Esophagus muscularis mucosa (tissue), 4 donors: ENCODE results near the gene CBX1. TPM values are rescaled to one million over a fixed set of nuclear protein-coding genes. Genes with fewer than 3 reads are reported as not detected.

Source experiments
- DNase-seq: peaks from one replicate; pipeline ENCODE4 v3.0.0-alpha.2; 2017; ENCODE audit errors: extremely low spot score
- H3K27ac ChIP-seq, 4 donors: fragments of 200-600 bp; sonication (generic); replicated peaks in 1 of 4; 1 replicate in 3 of 4; 2 replicates in 1 of 4; pipeline ENCODE4 v1.5.1; 2016 to 2019; ENCODE audit warnings: mild to moderate bottlenecking in 1 of 4
- H3K27me3 ChIP-seq, 4 donors: fragments of 200-600 bp; sonication (generic); one replicate each; pipeline versions ENCODE4 v1.5.1 to v1.6.0; 2016 to 2019
- H3K36me3 ChIP-seq, 4 donors: fragments of 200-600 bp; sonication (generic); one replicate each; pipeline ENCODE4 v1.5.1; 2016 to 2019
- H3K4me1 ChIP-seq, 4 donors: fragments of 200-600 bp; sonication (generic); one replicate each; pipeline ENCODE4 v1.5.1; 2016 to 2019
- H3K4me3 ChIP-seq, 4 donors: fragments of 200-600 bp; sonication (generic); 1 replicate in 2 of 4; 2 replicates in 2 of 4; pipeline ENCODE4 v1.5.1; 2016 to 2019; ENCODE audit warnings: mild to moderate bottlenecking in 4 of 4, moderate library complexity in 1 of 4
- H3K9me3 ChIP-seq, 4 donors: fragments of 200-600 bp; sonication (generic); 1 replicate in 3 of 4; 2 replicates in 1 of 4; pipeline ENCODE4 v1.5.1; 2016 to 2019
- EP300 ChIP-seq: sonication (generic); formaldehyde crosslinking; IDR thresholded peaks from one replicate; pipeline ENCODE4 v1.6.1; 2017; ENCODE audit warnings: antibody characterized with exemption
- POLR2A ChIP-seq: fragments of 450-650 bp; IDR thresholded peaks from one replicate; pipeline ENCODE4 v1.6.1; 2017; ENCODE audit warnings: antibody characterized with exemption, moderate library complexity, mild to moderate bottlenecking, low read depth
- POLR2AphosphoS5 ChIP-seq, 2 donors: sonication (generic); formaldehyde crosslinking; IDR thresholded peaks; one replicate each; pipeline ENCODE4 v1.6.1; 2017; ENCODE audit warnings: antibody characterized with exemption in 2 of 2
- whole genome bisulfite sequencing: methylation state at CpG from one replicate; pipeline ENCODE4 v1.1.5; 2018; 5-methylcytosine and 5-hydroxymethylcytosine counted together
- intact Hi-C: fragments of 100-400 bp; cut with DNase I; formaldehyde crosslinking; loops from one replicate; pipeline ENCODE4 v1.15.1; 2023
- total RNA-seq, 4 donors: library from RNA; depleted of rRNA; stranded (reverse); fragments of >200 nt; gene quantifications; one replicate each; pipeline versions ENCODE4 v1.1.0 to v1.2.1, GENCODE V29; 2016
- TF ChIP-seq, protein P1 (sequence below), 3 experiments: fragments of 200-600 bp in 2 of 3; fragments of 450-650 bp in 1 of 3; sonication (generic) in 2 of 3; IDR thresholded peaks; one replicate each; pipeline ENCODE4 v1.5.1; 2017 to 2019; ENCODE audit warnings: antibody characterized with exemption in 3 of 3, mild to moderate bottlenecking in 2 of 3, moderate library complexity in 1 of 3

The CBX1 gene
- total RNA-seq, 4 donors from 2014 or later: 32.1 to 59.5 (median 39.7) TPM

DNA sequence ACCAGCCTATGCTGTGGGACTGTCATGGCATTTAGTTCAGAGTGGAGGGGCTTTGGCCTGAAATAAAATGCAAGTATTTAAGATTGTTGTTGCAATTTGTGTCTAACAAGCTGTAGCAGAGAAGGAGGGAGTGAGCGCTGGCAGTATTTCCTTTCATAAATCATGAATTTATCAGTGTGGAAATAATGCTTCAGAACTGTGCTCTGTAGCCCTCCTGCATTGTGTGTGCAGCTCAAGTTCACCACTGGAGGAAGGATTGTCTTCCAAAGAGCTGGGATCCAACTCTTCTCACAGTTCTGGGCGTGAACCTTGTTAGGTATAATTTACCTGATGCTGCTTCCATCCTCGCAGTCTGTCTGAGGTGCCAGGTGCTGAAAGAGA, 21.4 kb upstream of the CBX1 start:
- peaks cover 43 to 92% (median 70%) of the 10 kb centered on the region in 4 donors for H3K36me3 ChIP-seq
- WGBS: 96% methylated on average over 3 of the region's 3 CpGs
- intact Hi-C loops: no loop called here

DNA sequence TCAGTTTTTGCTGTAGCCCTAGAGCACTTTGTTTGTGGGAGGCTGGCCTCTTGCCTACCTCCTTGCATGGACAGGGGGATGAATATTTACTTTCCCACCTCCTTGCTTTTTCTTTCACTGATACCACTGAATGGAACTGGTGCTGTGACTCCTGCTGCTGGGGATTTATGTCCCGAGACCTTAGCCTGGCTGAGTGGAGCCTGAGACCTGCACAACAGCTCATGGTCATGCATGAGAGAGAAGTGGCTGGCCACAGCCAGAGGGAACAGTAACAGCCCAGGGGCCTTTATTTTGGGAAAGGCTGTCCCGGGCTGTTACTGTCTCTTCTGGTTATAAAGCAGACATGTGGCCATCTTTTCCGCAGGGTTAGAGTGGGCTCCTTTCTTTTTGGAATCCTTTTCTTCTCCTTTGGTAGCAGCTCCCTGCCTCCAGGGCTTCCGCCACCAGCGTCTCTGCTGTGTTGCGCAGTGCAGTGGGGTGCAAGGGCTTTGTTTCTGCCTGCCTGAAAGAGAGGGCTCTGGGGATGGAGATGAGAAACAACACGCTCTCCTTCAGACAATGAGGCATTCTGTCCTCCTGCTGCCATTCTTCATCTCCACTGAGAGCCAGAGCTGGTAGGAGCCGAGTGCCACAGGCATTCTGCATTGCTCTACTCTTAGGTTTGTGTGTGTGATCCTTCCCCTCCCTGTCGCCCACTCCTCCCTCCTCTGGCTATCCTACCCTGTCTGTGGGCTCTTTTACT, 20.8 kb upstream of the CBX1 start:
- H3K27ac ChIP-seq: no peak overlapping the region
- no peaks in the 10 kb centered on the region for H3K9me3 ChIP-seq
- intact Hi-C loops: no loop called here
- peaks cover 45 to 94% (median 75%) of the 10 kb centered on the region in 4 donors for H3K36me3 ChIP-seq
- no peak for TF ChIP-seq POLR2A
- TF ChIP-seq, protein P1, sequence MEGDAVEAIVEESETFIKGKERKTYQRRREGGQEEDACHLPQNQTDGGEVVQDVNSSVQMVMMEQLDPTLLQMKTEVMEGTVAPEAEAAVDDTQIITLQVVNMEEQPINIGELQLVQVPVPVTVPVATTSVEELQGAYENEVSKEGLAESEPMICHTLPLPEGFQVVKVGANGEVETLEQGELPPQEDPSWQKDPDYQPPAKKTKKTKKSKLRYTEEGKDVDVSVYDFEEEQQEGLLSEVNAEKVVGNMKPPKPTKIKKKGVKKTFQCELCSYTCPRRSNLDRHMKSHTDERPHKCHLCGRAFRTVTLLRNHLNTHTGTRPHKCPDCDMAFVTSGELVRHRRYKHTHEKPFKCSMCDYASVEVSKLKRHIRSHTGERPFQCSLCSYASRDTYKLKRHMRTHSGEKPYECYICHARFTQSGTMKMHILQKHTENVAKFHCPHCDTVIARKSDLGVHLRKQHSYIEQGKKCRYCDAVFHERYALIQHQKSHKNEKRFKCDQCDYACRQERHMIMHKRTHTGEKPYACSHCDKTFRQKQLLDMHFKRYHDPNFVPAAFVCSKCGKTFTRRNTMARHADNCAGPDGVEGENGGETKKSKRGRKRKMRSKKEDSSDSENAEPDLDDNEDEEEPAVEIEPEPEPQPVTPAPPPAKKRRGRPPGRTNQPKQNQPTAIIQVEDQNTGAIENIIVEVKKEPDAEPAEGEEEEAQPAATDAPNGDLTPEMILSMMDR (IDR thresholded peaks at IDR 0.05): no peak
- TF ChIP-seq POLR2AphosphoS5 (IDR thresholded peaks at IDR 0.05): no peak
- no peak for TF ChIP-seq EP300
- H3K4me1 ChIP-seq: no peaks in the 10 kb centered on the region
- WGBS: 81% methylated on average over 9 of the region's 9 CpGs
- no peaks in the 10 kb centered on the region for H3K27me3 ChIP-seq
- no peak for DNase-seq
- H3K4me3 ChIP-seq: no peak overlapping the region

More for the DNA sequence above, 21.4 kb upstream of the CBX1 start:
- DNase-seq: no peak
- H3K27me3 ChIP-seq: no peaks in the 10 kb centered on the region
- H3K4me3 ChIP-seq: no peak overlapping the region
- no peaks in the 10 kb centered on the region for H3K4me1 ChIP-seq
- TF ChIP-seq POLR2A: no peak
- no peak for TF ChIP-seq POLR2AphosphoS5 (IDR thresholded peaks at IDR 0.05)
- no peak for TF ChIP-seq EP300
- TF ChIP-seq, protein P1 (IDR thresholded peaks at IDR 0.05): no peak
- H3K27ac ChIP-seq: no peak overlapping the region
- no peaks in the 10 kb centered on the region for H3K9me3 ChIP-seq

GRCh38 chr17:48113201-48113676, 12.0 kb upstream of the CBX1 start:
- peak overlapping the region in 1 of 4 donors; percentile 13 for H3K27ac ChIP-seq
- H3K36me3 ChIP-seq: peaks cover 14 to 64% (median 49%) of the 10 kb centered on the region in 4 donors
- 89% methylated on average over 5 of the region's 5 CpGs for WGBS
- no peak for DNase-seq
- H3K27me3 ChIP-seq: no peaks in the 10 kb centered on the region
- no peak overlapping the region for H3K4me3 ChIP-seq
- TF ChIP-seq POLR2AphosphoS5 (IDR thresholded peaks at IDR 0.05) (peak in 1 of 2 donors; percentile 48), POLR2A (no peak)
- H3K9me3 ChIP-seq: no peaks in the 10 kb centered on the region
- peaks cover 15 to 30% (median 25%) of the 10 kb centered on the region in 4 donors for H3K4me1 ChIP-seq
- intact Hi-C loops: no loop called here

GRCh38 chr17:48111937-48112241, 10.6 kb upstream of the CBX1 start:
- intact Hi-C loops: no loop called here
- 88% methylated on average over 2 of the region's 2 CpGs for WGBS
- no peak for DNase-seq

GRCh38 chr17:48110761-48111160, 9.5 kb upstream of the CBX1 start:
- WGBS: 70% methylated on average over 9 of the region's 9 CpGs
- intact Hi-C loops: no loop called here

More at GRCh38 chr17:48111937-48112241, 10.6 kb upstream of the CBX1 start:
- H3K9me3 ChIP-seq: no peaks in the 10 kb centered on the region
- H3K4me3 ChIP-seq: no peak overlapping the region
- H3K27me3 ChIP-seq: no peaks in the 10 kb centered on the region
- H3K36me3 ChIP-seq: peaks cover 11 to 50% (median 37%) of the 10 kb centered on the region in 4 donors
- no peak overlapping the region for H3K27ac ChIP-seq
- TF ChIP-seq EP300: no peak
- TF ChIP-seq, protein P1 (IDR thresholded peaks at IDR 0.05): no peak
- TF ChIP-seq POLR2A: no peak
- no peak for TF ChIP-seq POLR2AphosphoS5 (IDR thresholded peaks at IDR 0.05)
- peaks cover 15 to 35% (median 28%) of the 10 kb centered on the region in 4 donors for H3K4me1 ChIP-seq

More at GRCh38 chr17:48110761-48111160, 9.5 kb upstream of the CBX1 start:
- H3K27me3 ChIP-seq: no peaks in the 10 kb centered on the region
- H3K27ac ChIP-seq: no peak overlapping the region
- H3K4me1 ChIP-seq: peaks cover 15 to 40% (median 35%) of the 10 kb centered on the region in 4 donors
- H3K9me3 ChIP-seq: no peaks in the 10 kb centered on the region
- no peak overlapping the region for H3K4me3 ChIP-seq
- TF ChIP-seq EP300: no peak
- no peak for TF ChIP-seq POLR2AphosphoS5 (IDR thresholded peaks at IDR 0.05)
- no peak for TF ChIP-seq POLR2A
- TF ChIP-seq, protein P1 (IDR thresholded peaks at IDR 0.05): no peak
- DNase-seq: no peak
- H3K36me3 ChIP-seq: peaks cover 2 to 39% (median 25%) of the 10 kb centered on the region in 4 donors
